ENCODE results near the gene NRXN3. TPM values are rescaled to one million over a fixed set of nuclear protein-coding genes. Genes with fewer than 3 reads are reported as not detected.

The NRXN3 gene
- total and polyA plus RNA-seq, 2 donors (not counting 1 experiment from before 2014, with no cell fraction given): 0.83 to 34.6 TPM

DNA sequence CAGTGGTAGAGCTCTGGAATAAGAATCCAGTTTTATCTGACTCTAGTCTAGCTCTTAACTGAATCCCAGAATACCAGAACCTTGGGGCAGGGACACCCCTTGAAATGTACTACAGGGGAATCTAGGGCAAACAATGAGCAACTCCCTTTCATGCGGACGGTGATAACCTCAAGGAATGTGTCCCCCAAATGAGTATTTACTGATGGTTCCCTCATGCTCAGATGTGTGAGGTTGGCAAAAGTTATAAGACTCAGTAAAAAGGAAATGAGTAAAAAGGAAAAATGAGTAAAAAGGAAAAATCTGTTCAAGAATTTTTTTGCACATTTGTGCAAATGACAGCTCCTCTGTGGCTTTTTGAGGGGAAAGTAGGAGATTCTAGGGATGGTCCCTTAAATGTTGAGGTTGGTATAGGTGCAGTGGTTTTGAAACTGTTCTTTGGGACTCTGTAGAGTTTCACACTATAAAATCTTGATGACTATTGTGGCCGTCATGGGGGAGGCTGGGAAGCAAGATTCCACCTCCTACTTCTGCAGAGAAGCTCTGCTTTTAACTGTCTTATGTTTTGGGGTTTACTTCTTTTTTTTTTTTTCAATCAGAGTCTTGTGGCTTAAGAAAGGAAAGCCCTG lies 58.6 kb downstream of the NRXN3 start:
- Histone ChIP-seq H3K4me1 (ENCODE audit: control insufficient read depth, extremely low read depth, insufficient read depth, low read length) (no peaks in the 10 kb centered on the region), H3K27ac (ENCODE audit: insufficient read depth, low read length) (no peak overlapping the region), H4K20me1 (ENCODE audit: control insufficient read depth, extremely low read depth, insufficient read depth, low read length) (no peaks in the 10 kb centered on the region), H2AFZ (ENCODE audit: low read length) (no peak overlapping the region), H3K4me3 (replicated peaks in 1 of 4; ENCODE audit: control extremely low read depth in 1 of 4, insufficient read depth in 1 of 4, low read depth in 3 of 4, low read length in 4 of 4) (no peak overlapping the region), H3K9me3 (ENCODE audit: control insufficient read depth, insufficient read depth, low read depth, low read length) (no peaks in the 10 kb centered on the region), H3K36me3 (ENCODE audit: control insufficient read depth, insufficient read depth, low read length) (no peaks in the 10 kb centered on the region), H3K4me2 (ENCODE audit: extremely low read depth, insufficient read depth, low read length) (no peak overlapping the region), H3K9ac (ENCODE audit: insufficient read depth, low read length) (no peak overlapping the region), H3K79me2 (ENCODE audit: control insufficient read depth, insufficient read depth, low read length) (no peaks in the 10 kb centered on the region), H3K27me3 (ENCODE audit: control insufficient read depth, insufficient read depth, low read length) (no peaks in the 10 kb centered on the region)
- TF ChIP-seq EZH2 (IDR thresholded peaks at IDR 0.05; ENCODE audit: low read length, missing control alignments) (no peak), CTCF (conservative IDR thresholded peaks at IDR 0.05 in 1 of 2, IDR thresholded peaks at IDR 0.05 in 1 of 2; ENCODE audit: low read depth in 1 of 2, low read length in 2 of 2) (no peak)
- no peak for DNase-seq (ENCODE audit: low read depth in 2 of 2)

- Histone ChIP-seq H3K27me3 (ENCODE audit: control insufficient read depth, insufficient read depth, low read length) (no peaks in the 10 kb centered on the region), H4K20me1 (ENCODE audit: control insufficient read depth, extremely low read depth, insufficient read depth, low read length) (no peaks in the 10 kb centered on the region), H3K4me3 (replicated peaks in 1 of 4; ENCODE audit: control extremely low read depth in 1 of 4, insufficient read depth in 1 of 4, low read depth in 3 of 4, low read length in 4 of 4) (no peak overlapping the region), H3K9me3 (ENCODE audit: control insufficient read depth, insufficient read depth, low read depth, low read length) (no peaks in the 10 kb centered on the region), H3K9ac (ENCODE audit: insufficient read depth, low read length) (no peak overlapping the region), H3K4me2 (ENCODE audit: extremely low read depth, insufficient read depth, low read length) (no peak overlapping the region), H3K79me2 (ENCODE audit: control insufficient read depth, insufficient read depth, low read length) (no peaks in the 10 kb centered on the region), H3K36me3 (ENCODE audit: control insufficient read depth, insufficient read depth, low read length) (no peaks in the 10 kb centered on the region), H2AFZ (ENCODE audit: low read length) (no peak overlapping the region), H3K4me1 (ENCODE audit: control insufficient read depth, extremely low read depth, insufficient read depth, low read length) (no peaks in the 10 kb centered on the region), H3K27ac (ENCODE audit: insufficient read depth, low read length) (no peak overlapping the region)
- no peak for DNase-seq (ENCODE audit: low read depth in 2 of 2)
- TF ChIP-seq EZH2 (IDR thresholded peaks at IDR 0.05; ENCODE audit: low read length, missing control alignments): no peak
- TF ChIP-seq CTCF (conservative IDR thresholded peaks at IDR 0.05 in 1 of 2, IDR thresholded peaks at IDR 0.05 in 1 of 2; ENCODE audit: low read depth in 1 of 2, low read length in 2 of 2): no peak
Measured at GRCh38 chr14:78232231-78233000, 62.2 kb downstream of the NRXN3 start.

- Histone ChIP-seq H3K4me1 (ENCODE audit: control insufficient read depth, extremely low read depth, insufficient read depth, low read length) (no peaks in the 10 kb centered on the region), H4K20me1 (ENCODE audit: control insufficient read depth, extremely low read depth, insufficient read depth, low read length) (no peaks in the 10 kb centered on the region)
Measured at GRCh38 chr14:78238141-78238540, 68.0 kb downstream of the NRXN3 start.

More at GRCh38 chr14:78238141-78238540, 68.0 kb downstream of the NRXN3 start:
- Histone ChIP-seq H3K79me2 (ENCODE audit: control insufficient read depth, insufficient read depth, low read length) (no peaks in the 10 kb centered on the region), H3K4me2 (ENCODE audit: extremely low read depth, insufficient read depth, low read length) (no peak overlapping the region), H3K4me3 (replicated peaks in 1 of 4; ENCODE audit: control extremely low read depth in 1 of 4, insufficient read depth in 1 of 4, low read depth in 3 of 4, low read length in 4 of 4) (no peak overlapping the region), H3K36me3 (ENCODE audit: control insufficient read depth, insufficient read depth, low read length) (no peaks in the 10 kb centered on the region), H3K9ac (ENCODE audit: insufficient read depth, low read length) (no peak overlapping the region), H3K27ac (ENCODE audit: insufficient read depth, low read length) (no peak overlapping the region), H3K9me3 (ENCODE audit: control insufficient read depth, insufficient read depth, low read depth, low read length) (no peaks in the 10 kb centered on the region), H2AFZ (ENCODE audit: low read length) (no peak overlapping the region), H3K27me3 (ENCODE audit: control insufficient read depth, insufficient read depth, low read length) (no peaks in the 10 kb centered on the region)
- DNase-seq (ENCODE audit: low read depth in 2 of 2): no peak
- no peak for TF ChIP-seq EZH2 (IDR thresholded peaks at IDR 0.05; ENCODE audit: low read length, missing control alignments)
- no peak for TF ChIP-seq CTCF (conservative IDR thresholded peaks at IDR 0.05 in 1 of 2, IDR thresholded peaks at IDR 0.05 in 1 of 2; ENCODE audit: low read depth in 1 of 2, low read length in 2 of 2)

Measured in fibroblast of lung (primary cell).